Measurements from ENCODE around the gene CCDC13. TPM values are rescaled to one million over a fixed set of nuclear protein-coding genes. Genes with fewer than 3 reads are reported as not detected.

Gene CCDC13
- total and polyA plus RNA-seq, 2 of the 13 experiments (the other 11 are each of a cell fraction or from before 2014, with no cell fraction given) = 0.22 to 0.51 TPM

DNA sequence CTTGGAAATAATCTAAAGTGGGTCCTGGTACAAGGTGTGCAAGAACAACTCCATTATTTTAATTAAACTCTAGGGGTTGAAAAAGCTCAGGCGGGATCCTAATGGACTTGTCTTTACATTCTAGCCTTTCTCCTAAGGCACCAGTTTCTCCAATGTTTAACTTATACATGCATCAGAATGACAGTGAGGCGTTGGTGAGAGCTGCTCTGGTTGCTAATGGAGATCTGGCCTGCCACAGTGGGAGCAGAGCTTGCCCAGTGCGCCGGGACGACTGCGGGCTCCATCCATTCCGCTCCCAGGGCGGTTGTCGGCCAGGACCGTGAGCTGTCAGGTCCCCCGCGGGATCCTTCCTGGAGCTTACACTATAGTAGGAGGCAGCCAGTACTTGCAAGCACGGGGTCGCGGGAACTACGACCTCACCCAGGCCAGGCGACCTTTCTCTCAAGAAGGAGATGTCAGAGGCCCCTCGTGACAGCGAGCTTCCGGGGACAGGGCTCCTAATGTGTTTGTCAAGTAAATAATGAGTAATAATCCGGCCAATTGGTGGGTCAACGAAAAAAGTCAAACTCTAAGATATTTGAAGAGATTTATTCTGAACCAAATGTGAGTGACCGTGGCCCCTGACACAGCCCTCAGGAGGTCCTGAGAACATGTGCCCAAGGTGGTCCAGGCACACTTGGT, 32.2 kb upstream of the CCDC13 start (continued):
- TF ChIP-seq, protein P1, sequence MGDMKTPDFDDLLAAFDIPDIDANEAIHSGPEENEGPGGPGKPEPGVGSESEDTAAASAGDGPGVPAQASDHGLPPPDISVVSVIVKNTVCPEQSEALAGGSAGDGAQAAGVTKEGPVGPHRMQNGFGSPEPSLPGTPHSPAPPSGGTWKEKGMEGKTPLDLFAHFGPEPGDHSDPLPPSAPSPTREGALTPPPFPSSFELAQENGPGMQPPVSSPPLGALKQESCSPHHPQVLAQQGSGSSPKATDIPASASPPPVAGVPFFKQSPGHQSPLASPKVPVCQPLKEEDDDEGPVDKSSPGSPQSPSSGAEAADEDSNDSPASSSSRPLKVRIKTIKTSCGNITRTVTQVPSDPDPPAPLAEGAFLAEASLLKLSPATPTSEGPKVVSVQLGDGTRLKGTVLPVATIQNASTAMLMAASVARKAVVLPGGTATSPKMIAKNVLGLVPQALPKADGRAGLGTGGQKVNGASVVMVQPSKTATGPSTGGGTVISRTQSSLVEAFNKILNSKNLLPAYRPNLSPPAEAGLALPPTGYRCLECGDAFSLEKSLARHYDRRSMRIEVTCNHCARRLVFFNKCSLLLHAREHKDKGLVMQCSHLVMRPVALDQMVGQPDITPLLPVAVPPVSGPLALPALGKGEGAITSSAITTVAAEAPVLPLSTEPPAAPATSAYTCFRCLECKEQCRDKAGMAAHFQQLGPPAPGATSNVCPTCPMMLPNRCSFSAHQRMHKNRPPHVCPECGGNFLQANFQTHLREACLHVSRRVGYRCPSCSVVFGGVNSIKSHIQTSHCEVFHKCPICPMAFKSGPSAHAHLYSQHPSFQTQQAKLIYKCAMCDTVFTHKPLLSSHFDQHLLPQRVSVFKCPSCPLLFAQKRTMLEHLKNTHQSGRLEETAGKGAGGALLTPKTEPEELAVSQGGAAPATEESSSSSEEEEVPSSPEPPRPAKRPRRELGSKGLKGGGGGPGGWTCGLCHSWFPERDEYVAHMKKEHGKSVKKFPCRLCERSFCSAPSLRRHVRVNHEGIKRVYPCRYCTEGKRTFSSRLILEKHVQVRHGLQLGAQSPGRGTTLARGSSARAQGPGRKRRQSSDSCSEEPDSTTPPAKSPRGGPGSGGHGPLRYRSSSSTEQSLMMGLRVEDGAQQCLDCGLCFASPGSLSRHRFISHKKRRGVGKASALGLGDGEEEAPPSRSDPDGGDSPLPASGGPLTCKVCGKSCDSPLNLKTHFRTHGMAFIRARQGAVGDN (CRISPR knock-in tag; IDR thresholded peaks at IDR 0.05) = peak; percentile 70
- TF ChIP-seq NRL (CRISPR knock-in tag; IDR thresholded peaks at IDR 0.05; ENCODE audit: borderline replicate concordance) (0 out of 2 replicates have a peak, but pooled peaks have one; percentile 68), RAD51 (IDR thresholded peaks at IDR 0.05; ENCODE audit: borderline replicate concordance) (no peak), ZNF501 (CRISPR knock-in tag; IDR thresholded peaks at IDR 0.05) (peak; percentile 24; the same call in 1 of the 2 replicates), ZNF569 (CRISPR knock-in tag; IDR thresholded peaks at IDR 0.05; ENCODE audit: borderline replicate concordance) (no peak), GLI4 (CRISPR knock-in tag; IDR thresholded peaks at IDR 0.05; ENCODE audit: borderline replicate concordance) (peak; percentile 40; the same call in 1 of the 2 replicates), NR2F1 (CRISPR knock-in tag; IDR thresholded peaks at IDR 0.05) (peak; percentile 60 to 86; a peak in 3 of 4 replicates), POLR2AphosphoS5 (IDR thresholded peaks at IDR 0.05; ENCODE audit: low read depth, low read length) (peak; percentile 45), TBX3 (IDR thresholded peaks at IDR 0.05; ENCODE audit: borderline replicate concordance) (0 out of 2 replicates have a peak, but pooled peaks have one; percentile 12)
- TF ChIP-seq, protein P2, sequence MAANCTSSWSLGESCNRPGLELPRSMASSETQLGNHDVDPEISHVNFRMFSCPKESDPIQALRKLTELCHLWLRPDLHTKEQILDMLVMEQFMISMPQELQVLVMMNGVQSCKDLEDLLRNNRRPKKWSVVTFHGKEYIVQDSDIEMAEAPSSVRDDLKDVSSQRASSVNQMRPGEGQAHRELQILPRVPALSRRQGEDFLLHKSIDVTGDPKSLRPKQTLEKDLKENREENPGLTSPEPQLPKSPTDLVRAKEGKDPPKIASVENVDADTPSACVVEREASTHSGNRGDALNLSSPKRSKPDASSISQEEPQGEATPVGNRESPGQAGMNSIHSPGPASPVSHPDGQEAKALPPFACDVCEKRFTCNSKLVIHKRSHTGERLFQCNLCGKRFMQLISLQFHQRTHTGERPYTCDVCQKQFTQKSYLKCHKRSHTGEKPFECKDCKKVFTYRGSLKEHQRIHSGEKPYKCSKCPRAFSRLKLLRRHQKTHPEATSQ (CRISPR knock-in tag; IDR thresholded peaks at IDR 0.05; ENCODE audit: borderline replicate concordance) = no peak
- TF ChIP-seq, protein P3, sequence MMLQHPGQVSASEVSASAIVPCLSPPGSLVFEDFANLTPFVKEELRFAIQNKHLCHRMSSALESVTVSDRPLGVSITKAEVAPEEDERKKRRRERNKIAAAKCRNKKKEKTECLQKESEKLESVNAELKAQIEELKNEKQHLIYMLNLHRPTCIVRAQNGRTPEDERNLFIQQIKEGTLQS (CRISPR knock-in tag; IDR thresholded peaks at IDR 0.05) = peak; percentile 12; the same call in 1 of the 2 replicates
- TF ChIP-seq, protein P4, sequence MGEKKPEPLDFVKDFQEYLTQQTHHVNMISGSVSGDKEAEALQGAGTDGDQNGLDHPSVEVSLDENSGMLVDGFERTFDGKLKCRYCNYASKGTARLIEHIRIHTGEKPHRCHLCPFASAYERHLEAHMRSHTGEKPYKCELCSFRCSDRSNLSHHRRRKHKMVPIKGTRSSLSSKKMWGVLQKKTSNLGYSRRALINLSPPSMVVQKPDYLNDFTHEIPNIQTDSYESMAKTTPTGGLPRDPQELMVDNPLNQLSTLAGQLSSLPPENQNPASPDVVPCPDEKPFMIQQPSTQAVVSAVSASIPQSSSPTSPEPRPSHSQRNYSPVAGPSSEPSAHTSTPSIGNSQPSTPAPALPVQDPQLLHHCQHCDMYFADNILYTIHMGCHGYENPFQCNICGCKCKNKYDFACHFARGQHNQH (CRISPR knock-in tag; IDR thresholded peaks at IDR 0.05) = peak; percentile 64
- TF ChIP-seq, protein P5, sequence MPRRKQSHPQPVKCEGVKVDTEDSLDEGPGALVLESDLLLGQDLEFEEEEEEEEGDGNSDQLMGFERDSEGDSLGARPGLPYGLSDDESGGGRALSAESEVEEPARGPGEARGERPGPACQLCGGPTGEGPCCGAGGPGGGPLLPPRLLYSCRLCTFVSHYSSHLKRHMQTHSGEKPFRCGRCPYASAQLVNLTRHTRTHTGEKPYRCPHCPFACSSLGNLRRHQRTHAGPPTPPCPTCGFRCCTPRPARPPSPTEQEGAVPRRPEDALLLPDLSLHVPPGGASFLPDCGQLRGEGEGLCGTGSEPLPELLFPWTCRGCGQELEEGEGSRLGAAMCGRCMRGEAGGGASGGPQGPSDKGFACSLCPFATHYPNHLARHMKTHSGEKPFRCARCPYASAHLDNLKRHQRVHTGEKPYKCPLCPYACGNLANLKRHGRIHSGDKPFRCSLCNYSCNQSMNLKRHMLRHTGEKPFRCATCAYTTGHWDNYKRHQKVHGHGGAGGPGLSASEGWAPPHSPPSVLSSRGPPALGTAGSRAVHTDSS (CRISPR knock-in tag; conservative IDR thresholded peaks at IDR 0.05) = no peak
- TF ChIP-seq, protein P6, sequence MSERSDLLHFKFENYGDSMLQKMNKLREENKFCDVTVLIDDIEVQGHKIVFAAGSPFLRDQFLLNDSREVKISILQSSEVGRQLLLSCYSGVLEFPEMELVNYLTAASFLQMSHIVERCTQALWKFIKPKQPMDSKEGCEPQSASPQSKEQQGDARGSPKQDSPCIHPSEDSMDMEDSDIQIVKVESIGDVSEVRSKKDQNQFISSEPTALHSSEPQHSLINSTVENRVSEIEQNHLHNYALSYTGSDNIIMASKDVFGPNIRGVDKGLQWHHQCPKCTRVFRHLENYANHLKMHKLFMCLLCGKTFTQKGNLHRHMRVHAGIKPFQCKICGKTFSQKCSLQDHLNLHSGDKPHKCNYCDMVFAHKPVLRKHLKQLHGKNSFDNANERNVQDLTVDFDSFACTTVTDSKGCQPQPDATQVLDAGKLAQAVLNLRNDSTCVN (CRISPR knock-in tag; IDR thresholded peaks at IDR 0.05; ENCODE audit: borderline replicate concordance) = no peak

Measured in HepG2 (cell line).